C4-2B (cell line): ENCODE measurements around the gene HOXA9.

Source experiments
- H3K27ac ChIP-seq: fragments of 450-650 bp; 2 replicates; pipeline ENCODE4 v1.5.1; 2017
- ZFX ChIP-seq: fragments of 450-650 bp; IDR thresholded peaks from 2 replicates; pipeline ENCODE4 v1.6.1; 2017
- TF ChIP-seq, protein P1 (sequence below): fragments of 450-650 bp; conservative IDR thresholded peaks from 2 replicates; pipeline ENCODE4 v1.5.1; 2017; ENCODE audit warnings: mild to moderate bottlenecking

HOXA9 gene

GRCh38 chr7:27171637-27172314 lies 6.4 kb upstream of the HOXA9 start:
- H3K27ac ChIP-seq, result peak overlapping the region; percentile 98
- TF ChIP-seq ZFX, result no peak
- TF ChIP-seq, protein P1, sequence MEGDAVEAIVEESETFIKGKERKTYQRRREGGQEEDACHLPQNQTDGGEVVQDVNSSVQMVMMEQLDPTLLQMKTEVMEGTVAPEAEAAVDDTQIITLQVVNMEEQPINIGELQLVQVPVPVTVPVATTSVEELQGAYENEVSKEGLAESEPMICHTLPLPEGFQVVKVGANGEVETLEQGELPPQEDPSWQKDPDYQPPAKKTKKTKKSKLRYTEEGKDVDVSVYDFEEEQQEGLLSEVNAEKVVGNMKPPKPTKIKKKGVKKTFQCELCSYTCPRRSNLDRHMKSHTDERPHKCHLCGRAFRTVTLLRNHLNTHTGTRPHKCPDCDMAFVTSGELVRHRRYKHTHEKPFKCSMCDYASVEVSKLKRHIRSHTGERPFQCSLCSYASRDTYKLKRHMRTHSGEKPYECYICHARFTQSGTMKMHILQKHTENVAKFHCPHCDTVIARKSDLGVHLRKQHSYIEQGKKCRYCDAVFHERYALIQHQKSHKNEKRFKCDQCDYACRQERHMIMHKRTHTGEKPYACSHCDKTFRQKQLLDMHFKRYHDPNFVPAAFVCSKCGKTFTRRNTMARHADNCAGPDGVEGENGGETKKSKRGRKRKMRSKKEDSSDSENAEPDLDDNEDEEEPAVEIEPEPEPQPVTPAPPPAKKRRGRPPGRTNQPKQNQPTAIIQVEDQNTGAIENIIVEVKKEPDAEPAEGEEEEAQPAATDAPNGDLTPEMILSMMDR, result no peak; the same call in 1 of the 2 replicates

- H3K27ac ChIP-seq, result peak overlapping the region; percentile 98
- TF ChIP-seq, protein P1, result no peak
These were observed 5.9 kb upstream of the HOXA9 start for GRCh38 chr7:27171325-27171636.

DNA sequence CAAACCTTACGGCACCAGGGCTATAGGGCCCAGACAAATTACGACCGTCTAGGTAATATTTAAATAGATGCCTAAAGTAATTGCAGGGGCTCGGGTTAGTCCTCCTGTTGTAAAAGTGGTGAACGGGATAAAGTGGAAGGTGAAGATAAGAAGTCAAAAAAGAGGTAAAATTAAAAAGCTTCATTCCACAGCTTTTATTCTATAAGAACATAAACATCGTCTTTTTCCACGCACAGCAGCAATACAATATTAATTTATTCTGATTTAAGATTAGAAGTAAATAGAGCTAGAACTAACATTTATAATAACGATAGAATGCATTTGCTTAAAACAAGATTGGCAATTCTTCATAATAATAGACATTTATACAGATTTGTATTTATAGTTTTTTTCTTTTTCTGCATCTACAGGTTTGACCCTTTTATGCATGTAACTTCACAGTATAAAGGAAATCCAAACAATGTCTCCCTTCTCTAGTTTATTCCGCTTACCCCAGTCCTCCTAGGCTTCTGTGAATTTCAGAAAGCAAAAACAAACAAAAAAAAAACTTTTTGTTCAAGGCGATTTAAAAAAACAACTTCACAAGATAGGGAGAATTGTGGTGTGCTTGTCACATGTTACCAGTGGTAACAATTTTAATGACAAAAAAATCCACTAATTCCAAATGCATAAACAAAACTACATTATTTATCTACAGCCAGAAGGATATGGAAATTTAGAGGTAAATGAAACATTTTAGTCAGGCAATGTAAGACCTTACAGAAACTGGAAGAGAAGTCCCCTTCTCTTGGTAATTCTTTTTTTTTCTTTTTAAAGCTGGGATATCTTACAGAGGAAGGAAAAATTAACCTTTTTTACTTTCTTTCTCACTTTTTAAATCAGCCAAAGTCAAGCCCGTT lies 5.3 kb upstream of the HOXA9 start:
- peak overlapping the region; percentile 98 for H3K27ac ChIP-seq
- TF ChIP-seq ZFX, result no peak
- TF ChIP-seq, protein P1, result no peak

- TF ChIP-seq ZFX, result no peak
- TF ChIP-seq, protein P1, result no peak
- no peak overlapping the region for H3K27ac ChIP-seq
These were observed 4.5 kb upstream of the HOXA9 start for GRCh38 chr7:27169658-27170425.

DNA sequence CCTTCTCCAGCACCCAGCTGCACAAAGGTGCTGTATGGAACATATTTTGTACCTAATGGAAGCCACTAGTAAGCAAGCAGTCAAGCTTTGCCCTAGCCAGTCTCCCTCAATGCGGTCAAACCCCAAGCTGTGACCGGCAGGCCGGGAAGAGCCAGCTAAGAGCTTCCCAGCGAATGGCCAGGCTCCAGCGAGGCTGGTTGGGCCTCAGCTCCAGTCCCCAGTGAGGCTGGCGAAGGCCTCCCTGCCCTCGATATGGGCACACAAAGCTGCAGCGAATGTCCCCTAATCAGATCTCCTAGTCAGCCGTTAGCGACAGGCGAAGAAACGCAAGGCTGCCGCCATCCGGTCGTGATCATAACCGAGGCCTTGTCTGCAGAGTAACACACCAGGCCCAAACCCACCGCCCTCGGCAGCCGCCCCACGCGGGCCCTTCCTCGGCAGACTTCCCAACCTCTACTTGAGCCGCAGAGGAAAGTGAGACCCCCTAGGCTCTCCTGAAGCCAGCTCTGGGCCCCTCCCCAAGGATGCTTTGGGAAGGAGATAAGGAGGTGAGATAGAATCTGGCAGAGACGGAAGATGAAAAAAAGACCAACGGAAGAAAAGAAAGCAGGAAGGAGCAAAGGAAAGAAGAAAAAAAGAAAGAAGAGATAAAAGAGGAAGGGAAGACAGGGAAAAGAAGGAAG lies 3.1 kb upstream of the HOXA9 start:
- TF ChIP-seq, protein P1, result no peak
- no peak for TF ChIP-seq ZFX
- no peak overlapping the region for H3K27ac ChIP-seq

DNA sequence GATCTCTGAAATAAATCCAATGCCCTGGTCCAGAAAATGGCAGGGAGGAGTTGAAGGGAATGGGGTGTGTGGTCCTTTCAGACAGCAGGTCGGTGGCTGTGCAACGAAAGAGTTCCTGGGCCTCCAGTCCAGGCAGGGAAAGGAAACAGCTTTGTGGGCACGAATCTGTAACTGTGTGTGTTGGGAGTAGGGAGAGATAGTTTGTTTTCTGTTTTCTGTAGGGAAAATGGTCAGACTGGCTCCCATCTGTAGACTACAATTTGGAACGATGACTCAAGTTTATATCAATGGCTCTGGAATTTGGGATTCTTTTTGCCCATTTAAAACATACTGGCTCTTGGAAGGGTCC lies 2.6 kb upstream of the HOXA9 start:
- TF ChIP-seq ZFX, result no peak
- TF ChIP-seq, protein P1, result no peak
- no peak overlapping the region for H3K27ac ChIP-seq
